Upper lobe of left lung (tissue), 6 donors: Measurements from ENCODE around the gene GZF1. TPM values are rescaled to one million over a fixed set of nuclear protein-coding genes. Genes with fewer than 3 reads are reported as not detected.

Source experiments
- ATAC-seq, 2 donors: fragments of 200-7000 bp; cut with Tn5 transposase; one replicate each; pipeline ENCODE4 v1.9.1; 2022; ENCODE audit warnings: mild to moderate bottlenecking in 2 of 2, moderate library complexity in 2 of 2; ENCODE audit not compliant: low FRiP score in 2 of 2
- DNase-seq, 2 donors: peaks; one replicate each; pipeline ENCODE4 v3.0.0-alpha.2; 2019 to 2020
- H3K27ac ChIP-seq, 4 donors: fragments of 200-600 bp; sonication (generic); one replicate each; pipeline ENCODE4 v1.5.1; 2016 to 2019
- H3K27me3 ChIP-seq, 4 donors: fragments of 200-600 bp; sonication (generic); one replicate each; pipeline ENCODE4 v1.5.1; 2017 to 2019
- H3K36me3 ChIP-seq, 4 donors: fragments of 200-600 bp; sonication (generic); one replicate each; pipeline ENCODE4 v1.5.1; 2016 to 2019
- H3K4me1 ChIP-seq, 4 donors: fragments of 200-600 bp; sonication (generic); one replicate each; pipeline ENCODE4 v1.5.1; 2018 to 2019
- H3K4me3 ChIP-seq, 4 donors: fragments of 200-600 bp; sonication (generic); one replicate each; pipeline ENCODE4 v1.5.1; 2017 to 2019; ENCODE audit warnings: mild to moderate bottlenecking in 2 of 4, moderate library complexity in 1 of 4
- H3K9me3 ChIP-seq, 4 donors: fragments of 200-600 bp; sonication (generic); one replicate each; pipeline ENCODE4 v1.5.1; 2018 to 2019
- EP300 ChIP-seq, 4 donors: sonication (generic); formaldehyde crosslinking; IDR thresholded peaks; one replicate each; pipeline ENCODE4 v1.5.1; 2017; ENCODE audit warnings: antibody characterized with exemption in 4 of 4, control low read depth in 2 of 4
- POLR2A ChIP-seq, 4 donors: fragments of 450-650 bp; IDR thresholded peaks; one replicate each; pipeline ENCODE4 v1.5.1; 2016 to 2017; ENCODE audit warnings: antibody characterized with exemption in 4 of 4, mild to moderate bottlenecking in 2 of 4
- POLR2AphosphoS5 ChIP-seq, 2 donors: sonication (generic); formaldehyde crosslinking; IDR thresholded peaks; one replicate each; pipeline ENCODE4 v1.5.1; 2017; ENCODE audit warnings: antibody characterized with exemption in 2 of 2
- WGBS, 2 donors: methylation state at CpG; one replicate each; pipeline ENCODE4 v1.1.5; 2017 to 2018; 5-methylcytosine and 5-hydroxymethylcytosine counted together
- total RNA-seq, 6 donors: library from RNA; depleted of rRNA in 4 of 6; stranded (reverse); fragments of >200 nt in 4 of 6; gene quantifications; one replicate each; pipeline versions ENCODE4 v1.1.0 to v1.2.1, GENCODE V29; 2016 to 2021
- TF ChIP-seq, protein P1 (sequence below), 6 experiments: fragments of 450-650 bp in 4 of 6; fragments of 200-600 bp in 2 of 6; sonication (generic) in 2 of 6; IDR thresholded peaks; one replicate each; pipeline ENCODE4 v1.5.1; 2016 to 2019; ENCODE audit warnings: antibody characterized with exemption in 6 of 6
- donor health status: DM: no; HTN: no; CAD: no; lungs with moderate emphysema.
- donor health status: DM: no; HTN: yes; CAD: no; lungs with severe emphysema.

The GZF1 gene
- total RNA-seq, 6 donors from 2014 or later, result 14.1 to 32.5 (median 25.6) TPM

DNA sequence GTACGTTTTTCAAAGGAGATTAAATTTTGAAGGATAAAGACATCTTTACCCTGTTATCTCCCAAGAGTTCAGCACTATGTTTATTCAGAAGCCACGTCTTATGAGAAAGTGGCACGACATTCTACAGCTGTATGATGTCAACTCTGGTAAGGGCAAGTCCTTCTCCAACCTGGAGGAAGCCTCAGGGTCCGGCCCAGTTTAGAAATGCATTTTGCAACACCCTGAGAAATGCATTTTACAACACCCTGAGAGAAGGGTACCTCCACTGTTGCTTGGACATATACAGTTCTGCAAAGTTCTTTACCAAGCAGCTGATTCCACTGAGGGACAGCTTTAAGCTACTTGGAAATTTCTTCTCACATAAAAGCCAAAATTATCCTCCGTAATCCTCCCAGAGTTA, 41.8 kb downstream of the GZF1 start:
- H3K9me3 ChIP-seq, result no peaks in the 10 kb centered on the region
- H3K36me3 ChIP-seq, result peaks cover 0 to 3% (median 0%) of the 10 kb centered on the region in 4 donors
- no peaks in the 10 kb centered on the region for H3K27me3 ChIP-seq
- H3K27ac ChIP-seq, result no peak overlapping the region
- no peak for DNase-seq
- H3K4me1 ChIP-seq, result peaks cover 13 to 21% (median 18%) of the 10 kb centered on the region in 4 donors
- ATAC-seq, result no peak
- WGBS, 2 donors, result 59 to 65% methylated on average over 5 of the region's 5 CpGs
- no peak for TF ChIP-seq POLR2A (IDR thresholded peaks at IDR 0.05)
- no peak for TF ChIP-seq POLR2AphosphoS5 (IDR thresholded peaks at IDR 0.05)
- no peak for TF ChIP-seq EP300 (IDR thresholded peaks at IDR 0.05)
- H3K4me3 ChIP-seq, result no peak overlapping the region

DNA sequence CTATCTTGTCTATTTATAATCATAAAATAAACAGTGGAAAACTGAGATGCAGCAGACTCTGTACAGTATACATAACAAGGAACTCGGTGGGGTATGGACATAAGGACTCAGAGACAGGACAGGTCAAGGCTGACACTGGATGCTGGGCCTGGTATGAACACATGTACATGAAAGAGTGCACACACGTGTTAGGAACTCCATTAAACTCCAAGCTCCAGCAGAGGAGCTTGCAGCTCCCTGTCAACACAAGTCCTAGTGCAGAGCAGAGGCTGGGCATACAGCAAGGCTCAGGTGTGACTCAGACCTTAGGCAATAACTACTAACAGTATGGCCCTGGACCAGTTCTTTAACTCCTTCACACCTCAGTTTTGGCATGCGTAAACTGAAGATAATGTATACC, 42.2 kb downstream of the GZF1 start:
- 54 to 57% methylated on average over 3 of the region's 3 CpGs for WGBS, 2 donors
- ATAC-seq (peak in 1 of 2 donors; percentile 70), DNase-seq (no peak)
- TF ChIP-seq, protein P1, sequence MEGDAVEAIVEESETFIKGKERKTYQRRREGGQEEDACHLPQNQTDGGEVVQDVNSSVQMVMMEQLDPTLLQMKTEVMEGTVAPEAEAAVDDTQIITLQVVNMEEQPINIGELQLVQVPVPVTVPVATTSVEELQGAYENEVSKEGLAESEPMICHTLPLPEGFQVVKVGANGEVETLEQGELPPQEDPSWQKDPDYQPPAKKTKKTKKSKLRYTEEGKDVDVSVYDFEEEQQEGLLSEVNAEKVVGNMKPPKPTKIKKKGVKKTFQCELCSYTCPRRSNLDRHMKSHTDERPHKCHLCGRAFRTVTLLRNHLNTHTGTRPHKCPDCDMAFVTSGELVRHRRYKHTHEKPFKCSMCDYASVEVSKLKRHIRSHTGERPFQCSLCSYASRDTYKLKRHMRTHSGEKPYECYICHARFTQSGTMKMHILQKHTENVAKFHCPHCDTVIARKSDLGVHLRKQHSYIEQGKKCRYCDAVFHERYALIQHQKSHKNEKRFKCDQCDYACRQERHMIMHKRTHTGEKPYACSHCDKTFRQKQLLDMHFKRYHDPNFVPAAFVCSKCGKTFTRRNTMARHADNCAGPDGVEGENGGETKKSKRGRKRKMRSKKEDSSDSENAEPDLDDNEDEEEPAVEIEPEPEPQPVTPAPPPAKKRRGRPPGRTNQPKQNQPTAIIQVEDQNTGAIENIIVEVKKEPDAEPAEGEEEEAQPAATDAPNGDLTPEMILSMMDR (IDR thresholded peaks at IDR 0.05), result no peak
- TF ChIP-seq EP300 (IDR thresholded peaks at IDR 0.05) (no peak), POLR2AphosphoS5 (IDR thresholded peaks at IDR 0.05) (no peak), POLR2A (IDR thresholded peaks at IDR 0.05) (no peak)
- Histone ChIP-seq H3K27me3 (no peaks in the 10 kb centered on the region), H3K4me1 (peaks cover 12 to 21% (median 18%) of the 10 kb centered on the region in 4 donors), H3K9me3 (no peaks in the 10 kb centered on the region), H3K36me3 (peaks cover 0 to 3% (median 0%) of the 10 kb centered on the region in 4 donors), H3K27ac (no peak overlapping the region), H3K4me3 (no peak overlapping the region)

DNA sequence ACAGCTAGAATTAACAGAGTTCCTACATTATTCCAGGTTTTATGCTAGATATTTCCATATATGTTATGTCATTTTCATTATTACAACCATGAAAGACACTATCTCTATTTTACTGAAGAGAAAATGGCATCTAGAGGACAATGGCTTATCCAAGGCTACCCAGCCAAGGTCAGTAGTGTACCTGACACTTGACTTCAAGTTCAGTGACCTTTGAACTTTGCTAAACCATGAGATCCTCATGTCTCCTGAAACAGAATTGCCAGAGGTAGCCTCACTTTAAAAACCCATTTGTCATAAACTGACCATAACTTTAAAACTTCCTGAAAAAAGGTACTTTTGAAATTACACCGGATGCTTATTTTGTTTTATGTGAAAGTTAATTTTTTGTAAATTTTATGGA, 44.9 kb downstream of the GZF1 start:
- Histone ChIP-seq H3K27ac (no peak overlapping the region), H3K9me3 (no peaks in the 10 kb centered on the region), H3K4me3 (no peak overlapping the region), H3K36me3 (peaks cover 0 to 3% (median 0%) of the 10 kb centered on the region in 4 donors), H3K4me1 (peaks cover 2 to 20% (median 10%) of the 10 kb centered on the region in 4 donors), H3K27me3 (no peaks in the 10 kb centered on the region)
- WGBS, 2 donors, result 88 to 97% methylated on average over 1 of the region's 1 CpG
- TF ChIP-seq POLR2AphosphoS5 (IDR thresholded peaks at IDR 0.05), result no peak
- TF ChIP-seq POLR2A (IDR thresholded peaks at IDR 0.05), result no peak
- TF ChIP-seq, protein P1 (IDR thresholded peaks at IDR 0.05), result no peak
- TF ChIP-seq EP300 (IDR thresholded peaks at IDR 0.05), result no peak
- ATAC-seq (no peak), DNase-seq (no peak)

DNA sequence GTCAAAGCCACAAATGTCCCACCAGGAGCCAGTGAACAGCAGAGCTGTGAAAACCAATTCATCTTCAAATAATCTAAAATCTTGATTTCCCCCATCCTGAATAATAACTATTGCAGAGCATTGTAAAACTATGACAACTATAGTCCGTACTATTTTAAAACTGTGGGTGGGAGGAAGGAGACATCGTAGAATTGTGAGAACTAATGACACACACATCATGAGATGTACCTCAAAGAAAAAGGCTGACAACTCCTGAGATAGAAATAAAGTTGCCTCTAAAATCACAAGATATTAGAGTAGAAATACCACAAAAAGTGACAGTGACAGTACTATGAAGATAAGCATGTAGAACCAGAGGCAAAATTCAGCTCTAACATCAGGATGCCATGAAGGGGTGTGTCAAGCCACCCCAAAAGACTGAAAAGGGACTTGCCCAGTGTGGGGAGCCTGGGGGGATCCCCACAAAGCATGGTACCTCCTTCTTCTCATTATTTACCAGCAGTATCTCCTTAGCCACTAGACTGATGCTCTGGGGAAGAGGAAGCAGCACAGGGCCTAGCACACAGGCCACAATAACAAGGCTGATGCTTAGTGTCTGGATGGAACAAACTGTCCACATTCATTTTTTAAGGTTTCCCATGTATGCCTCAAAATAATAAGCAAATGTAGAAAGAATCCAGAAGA, 45.9 kb downstream of the GZF1 start:
- no peak for ATAC-seq
- Histone ChIP-seq H3K9me3 (no peaks in the 10 kb centered on the region), H3K27me3 (no peaks in the 10 kb centered on the region), H3K4me1 (peaks cover 5 to 22% (median 13%) of the 10 kb centered on the region in 4 donors), H3K4me3 (no peak overlapping the region), H3K36me3 (no peaks in the 10 kb centered on the region), H3K27ac (no peak overlapping the region)
- DNase-seq, result no peak
- 79 to 82% methylated on average over 2 of the region's 2 CpGs for WGBS, 2 donors
- no peak for TF ChIP-seq POLR2AphosphoS5 (IDR thresholded peaks at IDR 0.05)
- TF ChIP-seq, protein P1 (IDR thresholded peaks at IDR 0.05), result no peak
- TF ChIP-seq EP300 (IDR thresholded peaks at IDR 0.05), result no peak
- no peak for TF ChIP-seq POLR2A (IDR thresholded peaks at IDR 0.05)

DNA sequence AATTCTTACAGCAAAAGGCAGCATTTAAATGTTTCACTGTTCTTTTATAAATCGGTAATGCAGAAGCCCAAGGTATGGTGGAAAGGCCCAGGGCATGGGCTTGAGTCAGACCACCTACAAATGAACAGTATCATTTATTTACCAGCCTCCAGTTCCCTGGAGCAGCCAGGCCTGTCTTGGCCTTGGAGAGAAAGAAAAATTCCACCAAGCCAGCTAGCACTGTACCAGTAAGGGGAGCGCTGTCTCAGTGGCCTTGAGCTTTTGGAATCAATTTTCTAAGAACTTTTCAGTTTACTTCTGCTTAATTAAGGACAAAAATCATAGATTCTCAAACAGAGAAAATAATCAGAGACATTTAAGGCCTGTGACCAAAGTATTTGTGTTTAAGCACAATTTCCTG, 47.0 kb downstream of the GZF1 start:
- no peaks in the 10 kb centered on the region for H3K27me3 ChIP-seq
- H3K4me3 ChIP-seq, result no peak overlapping the region
- DNase-seq, result no peak
- H3K27ac ChIP-seq, result no peak overlapping the region
- no peak for TF ChIP-seq EP300 (IDR thresholded peaks at IDR 0.05)
- TF ChIP-seq, protein P1 (IDR thresholded peaks at IDR 0.05), result no peak
- no peak for TF ChIP-seq POLR2A (IDR thresholded peaks at IDR 0.05)
- no peak for TF ChIP-seq POLR2AphosphoS5 (IDR thresholded peaks at IDR 0.05)
- WGBS, 2 donors, result 96 to 100% methylated on average over 2 of the region's 2 CpGs
- ATAC-seq, result no peak
- H3K4me1 ChIP-seq, result peaks cover 5 to 16% (median 11%) of the 10 kb centered on the region in 4 donors
- no peaks in the 10 kb centered on the region for H3K36me3 ChIP-seq
- H3K9me3 ChIP-seq, result no peaks in the 10 kb centered on the region
